Activated CD4-positive, CD25-positive, alpha-beta regulatory T cell treated with anti-CD3 and anti-CD28 coated beads, Interleukin-2, amount 50 U/mL, for 24 hours (primary cell): ENCODE measurements around the gene ACOT7.
A peak's percentile ranks its signal among the peaks of the same experiment; 100 is the strongest.
"Not testable (repeated sequence)": the region's sequence is repeated elsewhere in the genome, so short reads cannot be mapped to it uniquely, and the experiment has no call there.

Experiments used
- ATAC-seq, 2 donors: fragments of 150-1000 bp; cut with Tn5 transposase; one replicate each; pipeline ENCODE4 v1.10.0; 2021; ENCODE audit warnings: mild to moderate bottlenecking in 1 of 2, moderate library complexity in 1 of 2

Gene ACOT7

DNA sequence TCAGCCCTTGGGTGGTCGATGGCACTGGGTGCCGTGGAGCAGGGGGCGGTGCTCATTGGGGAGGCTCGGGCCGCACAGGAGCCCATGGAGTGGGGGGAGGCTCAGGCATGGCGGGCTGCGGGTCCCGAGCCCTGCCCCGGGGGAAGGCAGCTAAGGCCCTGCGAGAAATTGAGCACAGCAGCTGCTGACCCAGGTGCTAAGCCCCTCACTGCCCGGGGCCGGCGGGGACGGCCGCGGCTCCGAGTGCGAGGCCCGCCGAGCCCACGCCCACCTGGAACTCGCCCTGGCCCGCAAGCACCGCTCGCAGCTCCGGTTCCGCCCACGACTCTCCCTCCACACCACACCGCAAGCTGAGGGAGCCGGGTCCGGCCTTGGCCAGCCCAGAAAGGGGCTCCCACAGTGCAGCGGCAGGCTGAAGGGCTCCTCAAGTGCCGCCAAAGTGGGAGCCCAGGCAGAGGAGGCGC, 2.2 kb upstream of the ACOT7 start:
- ATAC-seq = not testable (repeated sequence)

- not testable (repeated sequence) for ATAC-seq
Measured at GRCh38 chr1:6395130-6395529, 1.6 kb upstream of the ACOT7 start.

- no peak for ATAC-seq
Measured at GRCh38 chr1:6392809-6393399, 663 bp downstream of the ACOT7 start.

- ATAC-seq = no peak
Measured at GRCh38 chr1:6391951-6392808, 1.4 kb downstream of the ACOT7 start.

- no peak for ATAC-seq
Measured at GRCh38 chr1:6389971-6390370, 3.6 kb downstream of the ACOT7 start.

DNA sequence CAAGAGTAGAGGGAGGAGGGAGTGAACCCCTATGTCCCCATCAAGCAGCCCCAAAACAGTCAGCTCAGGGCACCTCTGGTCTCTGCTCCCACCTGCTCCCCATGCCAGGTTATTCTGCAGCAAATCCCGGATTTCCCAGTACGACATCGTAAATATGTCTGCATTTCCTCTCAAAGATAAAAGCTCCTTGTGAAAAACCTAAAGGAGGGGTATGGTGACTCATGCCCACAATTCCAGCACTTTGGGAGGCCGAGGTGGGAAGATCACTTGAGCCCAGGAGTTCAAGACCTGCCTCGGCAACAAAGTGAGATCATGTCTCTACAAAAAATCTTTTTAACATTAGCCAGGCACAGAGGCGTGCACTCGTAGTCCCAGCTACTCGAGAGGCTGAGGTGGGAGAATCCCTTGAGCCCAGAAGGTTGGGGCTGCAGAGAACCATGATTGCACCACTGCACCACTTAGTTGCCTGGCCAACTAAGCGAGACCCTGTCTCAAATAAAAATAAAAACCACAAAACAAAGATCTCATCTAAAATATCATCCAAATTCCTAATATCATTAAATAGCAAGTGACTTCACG, 7.1 kb downstream of the ACOT7 start:
- ATAC-seq = no peak

- no peak for ATAC-seq
Measured at GRCh38 chr1:6385488-6386191, 7.9 kb downstream of the ACOT7 start.

DNA sequence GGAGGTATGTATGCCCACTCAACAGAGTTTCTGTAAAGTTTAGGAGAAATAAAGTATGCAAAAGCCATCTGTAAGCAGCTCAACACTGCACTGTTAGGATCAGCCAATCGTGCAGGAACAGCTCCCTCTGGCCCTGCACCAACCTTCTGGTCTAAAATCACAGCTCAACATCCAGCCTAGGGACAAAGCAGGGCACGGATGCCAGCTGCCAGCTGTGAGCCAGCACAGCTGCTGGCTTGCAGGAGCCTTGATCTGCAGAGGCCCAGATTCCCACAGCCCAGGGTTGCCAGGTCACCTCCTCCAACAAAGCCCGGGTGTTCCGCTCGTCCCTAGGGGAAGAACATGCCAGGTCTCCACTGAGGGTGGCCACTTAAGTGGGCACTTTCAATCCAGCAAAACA, 8.6 kb downstream of the ACOT7 start:
- no peak for ATAC-seq

DNA sequence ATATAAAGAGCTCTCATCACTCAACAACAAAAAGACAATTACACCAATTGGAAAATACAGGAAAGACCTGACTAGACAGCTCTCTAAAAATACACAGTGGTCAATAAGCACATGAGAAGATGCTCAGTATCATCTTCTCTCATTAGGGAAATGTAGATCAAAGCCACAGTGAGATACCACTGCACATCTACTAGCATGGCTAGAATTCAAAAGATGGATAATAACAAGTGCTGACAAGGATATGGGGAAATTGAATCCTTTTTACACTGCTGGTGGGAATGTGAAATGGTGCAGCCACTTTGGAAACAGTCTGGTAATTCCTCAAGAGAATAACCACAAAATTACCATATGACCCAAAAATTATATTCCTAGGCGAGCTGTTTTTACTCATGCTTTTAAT, 9.4 kb downstream of the ACOT7 start:
- no peak for ATAC-seq

GRCh38 chr1:6380037-6380436, 13.5 kb downstream of the ACOT7 start:
- no peak for ATAC-seq

GRCh38 chr1:6378096-6378746, 15.3 kb downstream of the ACOT7 start:
- no peak for ATAC-seq

DNA sequence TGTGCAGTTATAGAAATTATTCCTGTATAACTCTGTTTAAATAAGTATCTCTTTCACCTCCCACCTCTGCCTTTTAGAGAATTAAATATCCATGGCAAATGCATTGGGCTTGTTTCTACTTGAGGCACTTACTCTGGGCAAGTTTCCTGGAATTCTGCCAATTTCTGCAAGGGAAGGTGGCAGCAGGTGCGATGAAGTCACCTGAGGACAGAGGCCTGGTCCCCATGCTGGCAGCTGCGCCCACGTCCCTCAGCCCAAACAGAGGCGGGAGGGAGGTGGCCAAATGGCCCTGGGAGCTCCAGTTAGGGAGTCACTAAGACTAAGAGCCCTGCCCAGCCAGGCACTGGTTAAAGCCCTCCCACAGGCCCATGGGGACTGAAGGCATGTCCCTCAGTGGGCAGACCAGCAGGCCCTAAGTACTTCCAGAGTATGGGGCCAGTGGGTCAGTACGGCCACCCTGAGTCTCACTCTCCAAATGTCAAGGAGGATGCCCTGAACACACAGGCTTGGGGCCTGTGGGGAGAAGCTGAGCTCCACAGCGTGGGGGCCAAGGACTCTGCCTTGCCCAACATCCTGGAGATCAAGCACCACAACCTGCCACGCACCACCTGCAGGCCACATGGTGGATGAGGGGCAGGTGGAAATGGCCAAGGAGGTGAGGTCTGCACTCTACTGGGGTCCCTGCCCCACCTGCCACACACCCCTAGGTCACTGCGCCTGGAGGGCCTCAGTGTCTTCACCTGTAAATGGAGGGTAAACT, 19.4 kb downstream of the ACOT7 start:
- no peak for ATAC-seq

DNA sequence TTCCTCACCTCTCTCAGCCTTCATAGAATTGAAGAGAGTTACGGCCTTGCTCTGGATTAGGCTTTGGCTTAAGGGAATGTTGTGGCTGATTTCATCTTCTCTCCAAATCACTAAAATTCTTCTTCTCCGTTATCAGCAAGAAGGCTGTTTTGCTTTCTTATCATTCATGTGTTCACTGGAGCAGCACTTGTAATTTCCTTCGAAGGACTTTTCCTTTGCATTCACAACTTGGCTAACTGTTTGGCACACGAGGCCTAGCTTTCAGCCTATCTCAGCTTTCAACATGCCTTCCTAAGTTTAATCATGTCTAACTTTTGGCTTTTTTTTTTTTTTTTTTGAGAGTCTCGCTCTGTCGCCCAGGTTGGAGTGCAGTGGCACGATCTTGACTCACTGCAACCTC, 21.3 kb downstream of the ACOT7 start:
- ATAC-seq = not testable (repeated sequence)

GRCh38 chr1:6370006-6370405, 23.6 kb downstream of the ACOT7 start:
- no peak for ATAC-seq

- no peak for ATAC-seq
Measured at GRCh38 chr1:6367381-6368012, 26.1 kb downstream of the ACOT7 start.

DNA sequence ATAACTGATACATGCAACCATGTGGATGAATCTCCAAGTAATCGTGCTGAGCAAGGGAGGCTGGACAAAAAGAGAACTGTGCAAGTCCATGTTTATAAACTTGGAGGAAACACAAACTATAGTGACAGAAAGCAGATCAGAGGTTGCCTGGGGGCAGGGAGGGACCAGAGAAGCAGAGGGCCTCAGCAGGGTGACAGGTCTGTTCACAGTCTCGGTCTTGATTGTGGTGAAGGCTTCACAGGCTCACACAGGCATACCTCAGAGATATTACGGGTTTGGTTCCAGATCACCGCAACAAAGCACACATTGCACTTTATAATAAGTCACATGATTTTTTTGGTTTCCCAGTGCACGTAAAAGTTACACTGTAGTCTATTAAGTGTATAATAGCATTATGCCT, 28.5 kb downstream of the ACOT7 start:
- peak; percentile 95 to 96 for ATAC-seq

GRCh38 chr1:6363085-6363884, 30.3 kb downstream of the ACOT7 start:
- ATAC-seq = not testable (repeated sequence)

- ATAC-seq = no peak
Measured at GRCh38 chr1:6361124-6361775, 32.3 kb downstream of the ACOT7 start.

DNA sequence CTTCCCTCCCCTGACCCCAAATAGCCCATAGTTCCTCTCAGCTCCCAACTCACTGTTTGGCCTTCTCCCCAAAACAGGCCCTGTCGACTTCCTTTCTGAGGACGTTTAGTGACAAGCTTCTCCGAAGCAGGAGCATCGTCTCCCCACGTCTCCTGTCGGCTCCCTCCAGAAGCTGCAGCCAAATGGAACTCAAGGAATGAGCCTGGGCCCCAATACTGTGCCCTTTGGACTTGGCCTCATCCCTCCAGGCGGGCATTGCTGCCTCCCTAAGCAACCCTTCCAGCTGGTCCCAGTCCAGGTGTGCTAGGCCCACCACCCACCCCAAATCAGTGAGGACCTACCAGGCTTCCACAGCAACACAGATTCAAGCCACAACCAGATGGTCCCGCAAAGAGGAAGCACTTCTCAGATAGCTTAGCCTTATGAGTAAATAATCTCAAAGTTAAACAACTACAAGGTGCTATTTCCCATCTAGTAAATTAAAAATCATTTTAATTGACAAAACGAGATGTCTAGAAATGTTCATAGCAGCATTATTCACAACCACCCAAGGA, 33.0 kb downstream of the ACOT7 start:
- ATAC-seq = no peak

GRCh38 chr1:6360117-6360496, 33.5 kb downstream of the ACOT7 start:
- ATAC-seq = peak; percentile 22 to 24
